GM21717 (cell line): ENCODE data around the gene VSTM2L.

ENCODE experiments used
- ATAC-seq: cut with Tn5 transposase; IDR thresholded peaks from one replicate; pipeline ENCODE4 v1.9.1; 2021; ENCODE audit warnings: mild to moderate bottlenecking, moderate library complexity; ENCODE audit not compliant: unreplicated experiment

VSTM2L gene

GRCh38 chr20:37986044-37986858, 83.3 kb downstream of the VSTM2L start:
- no peak for ATAC-seq

- ATAC-seq, result no peak
Observed at GRCh38 chr20:37986873-37987601, 84.1 kb downstream of the VSTM2L start.

GRCh38 chr20:37987602-37988290, 84.8 kb downstream of the VSTM2L start:
- ATAC-seq, result no peak

GRCh38 chr20:37988306-37988954, 85.5 kb downstream of the VSTM2L start:
- no peak for ATAC-seq

GRCh38 chr20:37989601-37990295, 86.8 kb downstream of the VSTM2L start:
- ATAC-seq, result no peak

GRCh38 chr20:37990571-37991151, 87.7 kb downstream of the VSTM2L start:
- ATAC-seq, result peak; percentile 83

- no peak for ATAC-seq
Observed at GRCh38 chr20:37991157-37991866, 88.4 kb downstream of the VSTM2L start.

GRCh38 chr20:37991908-37992307, 89.0 kb downstream of the VSTM2L start:
- ATAC-seq, result no peak

GRCh38 chr20:37992802-37993409, 90.0 kb downstream of the VSTM2L start:
- ATAC-seq, result no peak

- ATAC-seq, result no peak
Observed at GRCh38 chr20:37994512-37994911, 91.6 kb downstream of the VSTM2L start.
